Measurements from ENCODE around the gene IRAK3.

IRAK3 gene

DNA sequence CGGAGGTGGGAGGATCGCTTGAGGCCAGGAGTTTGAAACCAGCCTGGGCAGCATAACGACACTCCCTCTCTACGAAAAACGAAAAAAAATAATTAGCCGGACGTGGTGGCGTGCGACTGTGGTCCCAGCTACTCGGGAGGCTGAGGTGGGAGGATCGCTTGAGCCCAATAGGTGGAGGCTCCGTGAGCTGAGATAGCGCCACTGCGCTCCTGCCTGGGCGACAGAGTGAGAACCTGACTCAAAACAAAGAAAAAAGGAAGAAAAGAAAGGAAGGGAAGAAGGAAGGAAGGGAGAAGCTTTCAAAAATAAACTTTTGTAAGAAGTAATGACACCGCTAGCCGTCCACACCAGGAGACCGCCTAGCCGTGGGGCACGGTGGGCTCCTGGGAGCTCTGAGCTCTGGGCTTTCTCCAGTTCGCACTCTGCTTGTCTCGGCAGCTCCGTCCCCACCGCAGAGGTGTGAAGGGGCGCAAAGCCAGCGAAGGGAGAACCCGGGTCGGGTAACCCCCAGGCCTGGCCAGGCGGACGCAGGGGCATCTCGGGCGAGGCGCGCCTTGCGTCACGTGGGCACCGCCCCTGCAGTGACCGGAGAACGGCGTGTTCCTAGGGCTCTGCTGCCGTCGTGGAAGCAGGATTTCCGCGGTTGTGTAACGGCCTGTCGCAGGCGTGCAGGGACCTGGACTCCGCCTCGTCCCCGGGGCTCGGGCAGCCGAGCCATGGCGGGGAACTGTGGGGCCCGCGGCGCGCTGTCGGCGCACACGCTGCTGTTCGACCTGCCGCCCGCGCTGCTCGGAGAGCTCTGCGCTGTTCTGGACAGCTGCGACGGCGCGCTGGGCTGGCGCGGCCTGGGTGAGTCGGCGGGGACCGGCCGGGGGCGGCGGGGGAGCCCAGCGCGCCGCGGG lies at the start of gene IRAK3:
Gene IRAK3 (plus strand): TSS at position 631 of the 902 bp plus-strand sequence. CDS start 86 bp downstream, at position 717.
- DNase-seq (ENCODE audit: low read depth): no peak

GRCh38 chr12:66139328-66139727 lies 49.7 kb upstream of the IRAK3 start:
- DNase-seq (ENCODE audit: low read depth): no peak

DNA sequence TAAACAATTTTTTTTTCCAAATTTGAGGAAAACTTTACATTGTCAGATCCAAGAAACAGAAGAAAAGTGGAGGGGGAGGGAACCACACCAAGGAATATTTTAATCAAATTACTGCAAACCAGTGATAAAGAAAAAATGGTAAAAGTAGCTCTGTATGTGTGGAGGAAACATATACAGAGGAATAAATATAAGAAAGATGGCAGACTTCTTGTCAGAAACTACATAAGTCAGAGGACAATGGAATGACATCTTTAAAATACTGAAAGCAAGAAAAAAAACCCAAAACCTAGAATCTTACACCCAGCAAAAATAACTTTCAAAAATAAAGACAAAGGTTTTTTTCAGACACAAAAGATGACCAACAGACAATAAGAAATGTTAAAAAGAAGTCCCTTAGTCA lies 48.3 kb upstream of the IRAK3 start:
- no peak for DNase-seq (ENCODE audit: low read depth)

GRCh38 chr12:66141299-66141698 lies 47.7 kb upstream of the IRAK3 start:
- no peak for DNase-seq (ENCODE audit: low read depth)

- DNase-seq (ENCODE audit: low read depth): no peak
Measured at GRCh38 chr12:66142826-66143225, 46.2 kb upstream of the IRAK3 start.

DNA sequence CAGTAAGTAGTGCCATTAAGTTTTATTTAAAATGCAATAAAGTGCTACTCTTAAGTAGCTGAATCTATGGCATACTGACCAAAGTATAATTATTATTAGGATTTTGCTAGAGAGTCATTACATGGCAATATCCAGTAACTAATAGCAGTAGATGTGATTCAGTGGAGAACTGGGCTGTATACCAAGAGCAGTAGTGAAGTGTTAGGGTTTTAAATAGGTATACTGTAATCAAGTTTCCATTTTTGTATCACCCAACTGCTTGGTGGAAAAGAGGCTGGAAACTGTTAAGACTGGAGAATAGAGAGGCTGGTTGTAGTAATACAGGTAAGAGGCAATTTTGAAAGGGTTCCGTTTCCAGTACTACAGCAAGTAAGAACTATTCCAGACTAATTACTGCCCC lies 45.1 kb upstream of the IRAK3 start:
- no peak for DNase-seq (ENCODE audit: low read depth)

DNA sequence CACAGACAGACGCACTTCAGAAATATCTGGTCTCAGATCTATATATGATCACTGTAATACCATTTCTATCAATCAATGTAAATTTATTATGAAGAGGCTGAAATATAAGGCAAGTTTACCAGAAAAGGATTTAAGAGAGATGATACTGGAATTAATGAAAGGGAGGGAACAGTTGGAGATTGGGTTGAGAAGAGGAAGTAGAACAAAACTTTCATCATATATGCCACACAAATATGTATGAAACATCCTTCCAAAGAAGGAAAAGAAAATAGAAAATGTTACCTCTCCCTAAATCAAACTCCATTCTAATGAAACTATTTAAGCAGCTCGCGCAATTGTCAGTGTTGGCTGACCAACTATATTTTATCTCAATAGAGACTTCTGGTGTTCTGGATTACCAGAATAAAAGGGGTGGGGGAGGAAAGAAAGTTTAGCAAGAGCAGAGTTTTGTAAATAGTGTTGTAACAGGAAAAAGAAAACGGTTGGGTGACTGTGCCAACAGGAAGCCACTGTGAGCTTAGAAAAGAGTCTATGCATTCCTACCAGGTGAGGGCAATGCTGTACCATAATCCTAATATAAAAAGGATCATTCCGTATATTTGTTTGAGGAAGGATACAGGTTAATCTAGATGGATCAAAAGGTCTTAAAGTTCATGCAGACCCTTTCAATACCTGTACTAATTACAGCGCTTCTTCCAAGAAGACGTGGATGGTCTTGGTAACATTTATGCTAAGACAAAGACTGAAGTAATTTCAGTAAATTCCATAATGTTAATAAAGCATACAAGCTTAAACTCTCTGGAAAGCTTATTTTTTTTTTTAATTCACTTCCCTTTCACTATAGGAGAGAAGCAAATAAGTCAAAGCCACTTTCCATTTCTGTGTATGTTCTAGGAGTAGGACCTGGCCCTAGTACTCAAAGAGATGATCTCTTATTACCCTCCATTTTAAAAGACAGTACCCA lies 43.9 kb upstream of the IRAK3 start:
- peak; percentile 50 for DNase-seq (ENCODE audit: low read depth)

DNA sequence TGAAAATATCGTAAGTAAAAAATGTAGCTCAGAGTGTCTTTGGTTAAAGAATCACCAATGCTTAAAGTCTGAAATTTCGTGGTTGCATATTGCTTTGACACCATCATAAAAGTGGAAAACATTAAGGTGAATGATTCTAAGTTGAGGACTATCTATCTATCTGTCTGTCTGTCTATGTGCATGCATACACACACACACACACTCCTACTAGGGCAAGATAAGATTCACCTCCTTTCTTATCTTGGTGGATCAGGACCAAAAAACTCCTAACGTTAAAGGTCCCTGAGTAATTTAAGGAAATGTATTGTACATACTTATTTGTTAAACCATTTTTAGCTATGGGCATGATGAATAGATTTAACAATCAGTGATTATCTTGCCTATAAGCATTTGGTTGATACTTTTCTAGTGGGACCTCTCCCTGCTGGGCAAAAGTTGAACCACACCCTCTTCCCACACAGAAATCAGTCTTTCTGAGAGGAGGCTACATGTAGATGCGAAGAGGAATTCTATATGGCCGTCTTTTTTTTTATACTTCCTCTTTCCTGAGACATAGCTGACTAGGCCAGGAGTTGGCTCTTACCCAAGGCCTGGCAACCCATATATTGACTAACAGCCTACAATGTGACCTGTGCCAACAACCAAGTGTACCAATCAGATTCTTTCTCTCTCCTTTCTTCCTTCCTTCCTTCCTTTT lies 39.2 kb upstream of the IRAK3 start:
- DNase-seq (ENCODE audit: low read depth): no peak

- no peak for DNase-seq (ENCODE audit: low read depth)
Measured at GRCh38 chr12:66152732-66153131, 36.3 kb upstream of the IRAK3 start.

GRCh38 chr12:66154776-66155175 lies 34.2 kb upstream of the IRAK3 start:
- no peak for DNase-seq (ENCODE audit: low read depth)

DNA sequence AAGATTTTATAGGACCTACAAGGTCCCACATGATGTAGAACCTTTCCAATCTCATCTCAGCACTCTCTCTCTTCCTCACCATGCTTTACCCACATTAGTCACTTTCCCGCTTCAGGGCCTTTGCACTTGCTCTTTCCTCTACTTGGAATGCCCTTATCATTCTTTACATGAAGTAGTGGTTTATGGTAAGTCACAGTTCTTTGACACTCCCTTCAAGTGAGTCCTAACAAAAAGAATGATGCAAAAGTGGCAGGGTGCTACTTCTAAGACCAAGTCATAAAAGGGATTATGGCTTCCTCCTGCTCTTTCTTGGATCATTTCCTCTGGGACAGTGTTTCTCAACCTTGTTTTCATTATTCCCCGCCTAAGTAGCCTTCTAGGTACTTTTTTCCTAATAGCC lies 32.4 kb upstream of the IRAK3 start:
- DNase-seq (ENCODE audit: low read depth): no peak

DNA sequence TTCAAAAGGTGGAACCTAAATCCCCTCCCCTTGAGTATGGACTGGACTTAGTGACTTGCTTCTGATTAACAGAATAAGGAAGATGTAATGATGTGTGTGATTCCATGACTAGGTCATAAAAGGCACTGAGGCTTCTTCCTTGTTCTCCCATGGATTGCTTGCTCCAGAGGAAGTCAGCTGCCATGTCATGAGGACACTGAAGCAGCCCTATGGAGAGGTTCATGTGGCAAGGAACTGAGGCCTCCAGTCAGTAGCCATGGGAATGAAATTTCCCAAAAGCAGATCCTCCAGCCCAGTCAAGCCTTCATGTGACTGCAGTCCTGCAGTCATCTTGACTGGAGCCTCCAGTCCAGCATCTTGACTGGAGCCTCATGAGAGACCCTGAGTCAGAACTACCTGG lies 29.9 kb upstream of the IRAK3 start:
- no peak for DNase-seq (ENCODE audit: low read depth)

DNA sequence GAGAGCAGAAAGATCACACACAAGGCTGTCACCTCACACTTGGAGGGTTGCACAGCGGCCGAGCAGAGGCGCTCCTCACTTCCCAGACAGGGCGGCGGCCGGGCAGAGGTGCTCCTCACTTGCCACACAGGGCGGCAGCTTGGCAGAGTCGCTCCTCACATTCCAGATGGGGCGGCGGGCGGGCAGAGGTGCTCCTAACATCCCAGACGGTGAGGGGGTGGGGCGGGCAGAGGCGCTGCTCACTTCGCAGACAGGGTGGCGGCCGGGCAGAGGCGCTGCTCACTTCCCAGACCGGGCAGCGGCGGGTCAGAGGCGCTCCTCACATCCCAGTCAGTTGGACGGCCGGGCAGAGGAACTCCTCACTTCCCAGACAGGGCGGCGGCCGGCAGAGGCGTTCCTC lies 28.3 kb upstream of the IRAK3 start:
- DNase-seq (ENCODE audit: low read depth): no peak

- no peak for DNase-seq (ENCODE audit: low read depth)
Measured at GRCh38 chr12:66162701-66163100, 26.3 kb upstream of the IRAK3 start.

GRCh38 chr12:66163289-66163688 lies 25.7 kb upstream of the IRAK3 start:
- no peak for DNase-seq (ENCODE audit: low read depth)

DNA sequence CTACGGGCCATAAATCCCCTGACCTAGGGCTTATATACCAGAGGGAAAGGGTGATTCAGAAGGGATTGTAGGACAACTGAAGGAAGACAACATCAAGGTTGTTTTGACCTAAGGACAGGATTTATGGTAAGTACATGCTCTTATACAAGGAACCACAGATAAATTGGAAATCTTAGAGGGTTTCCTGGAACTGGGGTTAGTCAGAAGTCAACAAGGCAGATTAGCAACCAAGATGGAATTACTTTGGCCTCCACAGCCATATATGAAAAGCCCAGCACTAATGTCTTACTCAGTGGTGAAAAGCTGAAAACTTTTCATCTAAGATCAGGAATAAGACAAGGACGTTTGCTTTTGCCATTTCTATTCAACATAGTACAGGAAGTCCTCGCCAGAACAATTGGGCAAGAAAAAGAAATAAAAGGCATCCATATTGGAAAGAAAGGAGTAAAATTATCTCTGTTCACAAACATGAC lies 24.6 kb upstream of the IRAK3 start:
- no peak for DNase-seq (ENCODE audit: low read depth)

DNA sequence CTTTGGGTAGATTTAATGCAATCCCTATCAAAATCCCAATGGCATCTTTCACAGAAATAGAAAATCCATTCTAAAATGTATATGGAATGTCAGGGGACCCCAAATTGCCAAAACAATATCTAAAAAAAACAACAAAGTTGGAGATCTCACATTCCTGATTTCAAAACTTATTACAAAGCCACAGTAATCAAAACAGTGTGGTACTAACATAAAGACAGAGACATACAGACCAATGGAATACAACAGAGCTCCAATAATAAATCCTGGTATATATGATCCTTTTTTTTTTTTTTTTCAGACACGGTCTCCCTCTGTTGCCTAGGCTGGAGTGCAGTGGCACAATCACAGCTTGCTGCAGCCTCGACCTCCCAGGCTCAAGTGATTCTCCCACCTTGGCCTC lies 23.9 kb upstream of the IRAK3 start:
- no peak for DNase-seq (ENCODE audit: low read depth)

DNA sequence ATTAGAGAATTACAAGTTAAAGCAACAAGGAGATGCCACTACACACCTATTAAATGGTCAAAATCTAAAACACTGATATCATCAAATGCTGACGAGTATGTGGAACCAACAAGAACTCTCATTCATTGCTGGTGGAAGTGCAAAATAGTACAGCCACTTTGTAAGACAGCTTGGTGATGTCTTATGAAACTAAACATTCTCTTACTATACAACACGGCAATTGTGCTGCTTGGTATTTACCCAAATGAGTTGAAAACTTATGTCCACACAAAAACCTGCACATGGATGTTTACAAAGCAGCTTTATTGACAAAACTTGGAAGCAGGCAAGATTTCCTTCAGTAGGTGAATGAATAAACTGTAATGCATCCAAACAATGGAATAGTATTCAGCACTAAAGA lies 22.5 kb upstream of the IRAK3 start:
- DNase-seq (ENCODE audit: low read depth): no peak

GRCh38 chr12:66168410-66168809 lies 20.6 kb upstream of the IRAK3 start:
- DNase-seq (ENCODE audit: low read depth): no peak

DNA sequence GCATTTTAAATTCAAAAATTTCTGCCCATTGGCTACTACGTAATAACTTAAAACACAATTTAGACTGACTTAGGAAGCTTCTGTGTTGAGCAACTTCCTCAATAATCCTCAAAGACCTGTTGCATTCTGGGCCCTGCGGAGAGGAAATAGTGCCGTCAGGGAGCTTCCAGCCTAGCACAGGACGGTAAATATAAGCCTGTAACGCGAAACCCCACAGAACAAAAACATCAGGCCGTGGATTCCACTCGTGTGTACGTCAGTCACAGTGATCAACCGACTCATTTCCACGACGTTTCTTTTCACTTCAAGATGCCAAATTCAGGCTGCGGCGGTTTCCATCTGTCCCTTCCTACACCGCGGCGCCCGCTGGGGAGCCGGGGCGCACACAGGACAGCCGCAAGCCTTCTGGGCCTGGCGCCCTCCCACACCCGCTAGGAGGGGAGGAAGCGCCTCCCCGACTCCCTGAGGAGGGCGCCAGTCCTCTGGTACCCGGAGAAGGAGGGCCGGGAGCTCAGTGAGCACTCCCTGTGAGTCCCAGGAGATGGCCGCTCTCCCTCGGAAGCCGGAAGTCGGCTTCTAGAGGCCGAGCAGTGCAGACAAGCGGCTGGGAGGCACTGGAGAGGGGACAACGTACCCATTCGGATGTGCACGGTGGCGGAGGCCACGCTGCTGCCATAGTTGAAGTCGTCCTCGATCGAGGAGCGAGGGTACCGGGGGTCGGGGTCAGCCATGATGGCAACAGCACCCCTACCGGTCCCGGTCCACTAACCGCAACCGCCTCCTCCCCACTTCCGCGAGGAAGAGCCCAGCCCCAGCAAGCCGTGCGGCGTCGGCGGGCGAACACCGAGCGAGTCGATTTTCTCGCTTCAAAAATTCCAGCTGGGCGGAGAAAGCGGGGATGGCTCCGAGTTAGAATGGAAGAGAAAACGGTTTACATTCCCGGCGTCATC lies 19.5 kb upstream of the IRAK3 start, which contains the start of gene TMBIM4:
Gene TMBIM4 (minus strand): TSS at position 776 of the 950 bp plus-strand sequence. CDS start 45 bp downstream, at position 731.
- peak; percentile 88 for DNase-seq (ENCODE audit: low read depth)

DNA sequence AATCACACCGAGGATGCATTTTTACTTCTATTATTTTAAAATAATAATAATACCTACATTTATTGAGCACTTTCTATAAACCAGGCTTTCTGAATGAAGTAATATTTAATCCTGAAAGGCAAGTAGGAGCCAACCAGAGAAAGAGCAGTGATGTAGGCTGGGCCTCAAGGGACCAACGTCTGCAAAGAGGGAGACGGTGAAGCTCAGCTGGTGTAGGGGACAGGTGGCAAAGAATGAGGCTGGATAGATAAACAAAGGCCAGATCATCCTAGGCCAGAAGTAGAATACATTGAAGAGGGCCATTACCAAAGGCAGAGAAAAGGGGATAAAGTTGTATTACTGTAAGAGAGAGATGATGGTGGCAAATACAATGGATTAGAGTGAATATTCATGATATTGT lies 18.4 kb upstream of the IRAK3 start:
- DNase-seq (ENCODE audit: low read depth): no peak

Data from HS-27A (cell line).